Measurements from ENCODE around the gene HKDC1. TPM values are rescaled to one million over a fixed set of nuclear protein-coding genes. Genes with fewer than 3 reads are reported as not detected.

Gene HKDC1
- total RNA-seq, 4 donors from 2014 or later = 0.17 to 0.22 TPM; not detected in 2

- no peak for TF ChIP-seq CTCF (IDR thresholded peaks at IDR 0.05; ENCODE audit: low read depth)
These were observed 91.2 kb downstream of the HKDC1 start for GRCh38 chr10:69311309-69311708.

GRCh38 chr10:69312528-69312927 is 92.4 kb downstream of the HKDC1 start:
- no peak for TF ChIP-seq CTCF (IDR thresholded peaks at IDR 0.05; ENCODE audit: low read depth)

GRCh38 chr10:69315100-69315542 is 95.0 kb downstream of the HKDC1 start:
- no peak for TF ChIP-seq CTCF (IDR thresholded peaks at IDR 0.05; ENCODE audit: low read depth)

GRCh38 chr10:69315610-69316312 is 95.6 kb downstream of the HKDC1 start:
- TF ChIP-seq CTCF (IDR thresholded peaks at IDR 0.05; ENCODE audit: low read depth) = no peak

- TF ChIP-seq CTCF (IDR thresholded peaks at IDR 0.05; ENCODE audit: low read depth) = no peak
These were observed 96.4 kb downstream of the HKDC1 start for GRCh38 chr10:69316313-69317059.

Other genes with a start within 250 kb of the HKDC1 start
- 10 to 100 TPM; 35.9 to 69.9 (median 38.1) TPM for gene KIFBP, start 231.5 kb upstream of the HKDC1 start, total RNA-seq
- 100 to 1,000 TPM; 104 to 572 (median 285) TPM for gene SRGN, start 132.2 kb upstream of the HKDC1 start, total RNA-seq
- gene VPS26A, start 96.2 kb upstream of the HKDC1 start, total RNA-seq = 10 to 100 TPM; 43.9 to 77.6 (median 54.8) TPM
- gene SUPV3L1, start 40.1 kb upstream of the HKDC1 start, total RNA-seq = 10 to 100 TPM; 24.6 to 32.0 (median 28.1) TPM
- gene HK1, start 58.2 kb downstream of the HKDC1 start, total RNA-seq = 10 to 100 TPM; 54.4 to 72.2 (median 57.8) TPM
- gene TACR2, start 196.6 kb downstream of the HKDC1 start, total RNA-seq = 1 to 10 TPM in 3 of 4 donors, under 1 TPM in 1; 0.65 to 4.5 (median 1.3) TPM
- gene TSPAN15, start 231.1 kb downstream of the HKDC1 start, total RNA-seq = 100 to 1,000 TPM in 2 of 4 donors, 10 to 100 TPM in 2; 60.6 to 140 (median 103) TPM